GM12874 (cell line): Measurements from ENCODE around the gene PUM2.

Experiments used
- TF ChIP-seq, protein P1 (sequence below): IDR thresholded peaks from 2 replicates; pipeline ENCODE4 v1.5.1; 2011; ENCODE audit warnings: low read depth, mild to moderate bottlenecking, control low read depth, low read length, moderate library complexity; ENCODE audit not compliant: insufficient read depth

The PUM2 gene

DNA sequence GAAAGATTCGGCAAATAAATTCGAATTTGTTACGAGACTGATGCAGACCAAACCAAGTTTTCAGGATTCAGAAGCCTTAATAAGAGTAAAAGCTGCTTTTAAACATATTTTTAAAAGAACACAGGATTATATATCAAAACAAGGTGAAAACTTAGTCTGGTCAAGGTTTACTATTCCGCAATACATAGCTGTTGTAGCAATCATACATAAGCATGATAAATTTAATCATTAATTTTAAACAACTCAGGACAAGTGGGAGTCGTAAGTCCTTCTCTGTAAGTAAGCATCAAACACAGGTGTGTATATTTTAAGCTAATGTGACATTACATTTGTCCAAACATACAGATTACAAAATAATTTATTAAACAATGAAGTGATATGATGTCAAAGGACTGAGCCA is 57.7 kb downstream of the PUM2 start:
- TF ChIP-seq, protein P1, sequence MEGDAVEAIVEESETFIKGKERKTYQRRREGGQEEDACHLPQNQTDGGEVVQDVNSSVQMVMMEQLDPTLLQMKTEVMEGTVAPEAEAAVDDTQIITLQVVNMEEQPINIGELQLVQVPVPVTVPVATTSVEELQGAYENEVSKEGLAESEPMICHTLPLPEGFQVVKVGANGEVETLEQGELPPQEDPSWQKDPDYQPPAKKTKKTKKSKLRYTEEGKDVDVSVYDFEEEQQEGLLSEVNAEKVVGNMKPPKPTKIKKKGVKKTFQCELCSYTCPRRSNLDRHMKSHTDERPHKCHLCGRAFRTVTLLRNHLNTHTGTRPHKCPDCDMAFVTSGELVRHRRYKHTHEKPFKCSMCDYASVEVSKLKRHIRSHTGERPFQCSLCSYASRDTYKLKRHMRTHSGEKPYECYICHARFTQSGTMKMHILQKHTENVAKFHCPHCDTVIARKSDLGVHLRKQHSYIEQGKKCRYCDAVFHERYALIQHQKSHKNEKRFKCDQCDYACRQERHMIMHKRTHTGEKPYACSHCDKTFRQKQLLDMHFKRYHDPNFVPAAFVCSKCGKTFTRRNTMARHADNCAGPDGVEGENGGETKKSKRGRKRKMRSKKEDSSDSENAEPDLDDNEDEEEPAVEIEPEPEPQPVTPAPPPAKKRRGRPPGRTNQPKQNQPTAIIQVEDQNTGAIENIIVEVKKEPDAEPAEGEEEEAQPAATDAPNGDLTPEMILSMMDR, result no peak

DNA sequence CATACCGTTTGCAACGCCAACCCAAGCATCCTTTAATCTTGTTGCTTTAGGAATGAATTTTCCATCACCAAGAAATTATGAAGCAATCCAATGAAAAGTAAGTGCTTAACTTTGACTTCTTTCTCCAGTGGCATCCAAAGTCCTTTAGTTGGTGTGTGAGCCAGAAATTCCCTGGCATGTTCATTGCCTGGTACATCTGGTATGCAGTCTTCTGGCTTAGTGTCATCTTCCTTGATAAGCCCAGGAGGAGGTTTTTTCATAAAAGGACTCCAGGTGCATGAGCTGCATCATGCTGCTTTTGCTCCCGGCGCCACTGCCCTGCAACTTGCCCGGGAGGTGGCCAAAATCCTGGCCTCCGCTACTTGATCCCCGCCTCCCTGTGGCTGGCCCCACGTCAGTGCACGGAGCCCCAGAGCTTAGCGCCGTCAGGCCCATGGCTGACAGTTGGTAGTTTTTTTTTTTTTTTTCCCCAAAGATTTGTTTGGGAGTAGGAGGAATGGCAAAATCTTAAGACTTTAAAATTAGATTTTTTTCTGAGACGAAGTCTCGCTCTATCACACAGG is 58.7 kb downstream of the PUM2 start:
- TF ChIP-seq, protein P1, result no peak

DNA sequence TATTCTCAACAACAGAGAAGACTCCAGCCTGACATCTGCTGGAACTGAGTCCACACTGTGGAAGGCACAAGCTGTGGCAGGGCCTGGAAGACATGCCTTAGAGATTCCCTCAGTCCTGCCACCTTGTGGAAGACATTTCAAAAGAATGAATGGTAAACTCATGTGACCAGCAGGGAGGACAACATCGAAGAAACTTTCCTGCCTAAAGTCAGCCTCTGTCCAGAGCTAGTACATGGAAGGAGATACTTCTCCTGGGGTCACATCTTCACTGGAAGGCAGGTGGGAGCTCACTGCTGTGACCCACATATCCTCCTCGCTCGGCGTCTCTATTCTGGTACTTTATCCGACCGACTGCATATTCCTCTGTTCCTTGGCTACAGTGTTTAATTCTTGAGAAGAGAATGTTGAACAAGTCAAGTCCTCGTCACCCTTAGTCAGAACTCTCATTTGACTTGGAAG is 59.5 kb downstream of the PUM2 start:
- TF ChIP-seq, protein P1, result peak; percentile 34

DNA sequence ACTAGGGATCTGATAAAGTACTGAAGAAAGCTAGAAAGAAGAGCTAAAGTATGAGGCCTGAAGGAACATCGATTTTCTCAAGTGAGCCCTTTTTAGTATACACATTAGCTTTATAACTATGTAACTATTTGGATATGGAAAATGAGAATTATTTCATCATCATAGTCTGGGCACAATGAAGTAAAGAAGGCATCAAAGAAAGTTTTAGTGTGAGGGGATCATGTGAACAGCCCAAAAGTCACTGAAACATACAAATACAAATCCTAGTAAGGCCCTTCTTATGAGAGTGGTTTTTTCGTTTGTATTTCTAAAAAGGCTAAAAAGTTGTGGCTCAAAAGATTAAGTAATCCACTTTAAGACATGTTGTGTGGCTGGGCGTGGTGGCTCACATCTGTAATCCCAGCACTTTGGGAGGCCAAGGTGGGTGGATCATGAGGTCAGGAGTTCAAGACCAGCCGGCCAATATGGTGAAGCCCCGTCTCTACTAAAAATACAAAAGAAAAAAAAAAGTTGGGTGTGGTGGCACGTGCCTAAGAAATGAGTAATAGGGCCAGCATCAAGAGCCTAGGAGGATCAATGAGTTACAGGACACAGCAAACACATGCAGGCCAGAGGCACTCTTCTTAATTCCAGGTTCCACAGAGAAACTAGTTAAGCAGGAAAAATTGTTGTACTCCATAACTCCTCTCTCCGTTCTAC is 61.9 kb downstream of the PUM2 start:
- TF ChIP-seq, protein P1, result no peak

DNA sequence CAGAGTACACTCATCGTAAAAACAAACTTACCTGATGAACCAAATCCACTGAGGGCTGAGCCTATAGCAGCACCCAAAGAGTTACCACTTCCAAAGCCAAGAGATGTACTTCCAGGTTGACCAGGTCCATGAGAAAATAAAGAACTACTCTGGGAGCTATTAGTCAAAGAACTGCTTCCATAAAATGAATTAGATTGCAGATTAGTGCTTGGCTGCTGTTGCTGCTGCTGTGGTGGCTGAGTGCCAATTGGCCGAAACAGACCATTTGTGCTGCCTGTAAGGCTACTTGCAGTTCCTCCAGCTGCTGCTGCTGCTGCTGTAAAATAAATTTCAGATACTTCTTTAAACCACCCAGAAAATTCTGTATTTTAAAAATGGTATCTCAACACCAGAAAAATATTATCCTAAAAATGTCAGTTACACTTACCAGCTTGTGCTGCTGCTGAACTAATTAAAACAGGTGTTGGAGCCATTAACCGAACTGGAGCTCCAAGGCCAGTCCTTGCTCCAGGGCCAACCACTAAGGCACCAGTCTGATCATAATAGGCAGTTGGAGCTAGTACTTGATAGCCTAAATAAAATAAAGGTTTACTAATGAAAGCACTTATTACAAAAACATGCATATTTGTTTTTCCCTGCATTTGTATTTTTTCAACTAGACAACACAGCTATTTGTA is 67.6 kb downstream of the PUM2 start:
- TF ChIP-seq, protein P1, result no peak

DNA sequence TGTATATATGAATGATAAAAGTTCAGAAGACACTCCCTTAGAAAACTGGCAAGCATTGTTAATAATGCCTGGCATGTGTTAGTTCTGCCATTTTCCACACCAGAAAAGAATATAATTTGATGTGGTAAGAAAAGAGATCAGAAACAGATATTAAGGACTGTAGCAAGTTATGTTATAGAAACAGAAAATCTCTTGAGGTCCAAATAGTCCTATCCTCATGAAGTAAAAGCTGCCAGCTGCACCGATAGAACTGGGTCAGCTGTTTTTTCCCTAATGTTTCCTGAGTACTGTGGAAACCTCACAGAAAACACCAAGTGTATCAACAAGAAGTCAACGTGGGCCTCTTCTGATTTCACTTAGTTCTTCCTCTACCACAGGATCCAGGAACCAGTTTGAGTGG is 68.8 kb downstream of the PUM2 start:
- TF ChIP-seq, protein P1, result no peak

DNA sequence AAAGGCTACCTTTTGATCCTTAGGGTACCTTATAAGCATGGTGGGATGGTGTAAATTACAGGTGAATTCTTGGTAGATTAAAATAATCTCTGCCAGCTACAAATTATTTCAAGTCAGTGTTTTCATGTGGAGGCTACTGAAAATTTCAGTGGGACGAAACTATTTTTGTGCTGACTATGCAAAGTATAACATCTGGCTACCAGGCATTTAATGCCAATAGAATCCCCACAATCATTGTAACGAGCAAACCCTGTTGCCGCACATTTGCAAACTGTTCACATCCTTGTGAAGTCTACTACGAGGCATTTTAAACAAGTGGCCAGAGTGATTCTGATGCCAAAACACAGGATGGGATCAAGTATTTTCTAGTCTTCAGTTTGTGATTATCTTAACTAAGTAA is 77.6 kb downstream of the PUM2 start:
- TF ChIP-seq, protein P1, result no peak
